Astrocyte of the cerebellum (primary cell): ENCODE measurements around the gene SYNM.
"Not testable (repeated sequence)": the region's sequence is repeated elsewhere in the genome, so short reads cannot be mapped to it uniquely, and the experiment has no call there.

Experiments
- DNase-seq: peaks from one replicate; pipeline ENCODE4 v3.0.0-alpha.2; 2011; ENCODE audit warnings: low read depth
- H3K4me3 ChIP-seq: 2 replicates; pipeline ENCODE4 v1.5.1; 2011; ENCODE audit warnings: mild to moderate bottlenecking, low read depth, low read length, moderate library complexity
- in situ Hi-C: cut with HindIII; loops from 2 replicates; pipeline ENCODE4 v1.10.0; 2017; ENCODE audit warnings: low sequenced_read_pairs
- TF ChIP-seq, protein P1 (sequence below): IDR thresholded peaks from 2 replicates; pipeline ENCODE4 v1.5.1; 2012; ENCODE audit warnings: low read length, low read depth, moderate library complexity, mild to moderate bottlenecking; ENCODE audit errors: missing control alignments

Gene SYNM

DNA sequence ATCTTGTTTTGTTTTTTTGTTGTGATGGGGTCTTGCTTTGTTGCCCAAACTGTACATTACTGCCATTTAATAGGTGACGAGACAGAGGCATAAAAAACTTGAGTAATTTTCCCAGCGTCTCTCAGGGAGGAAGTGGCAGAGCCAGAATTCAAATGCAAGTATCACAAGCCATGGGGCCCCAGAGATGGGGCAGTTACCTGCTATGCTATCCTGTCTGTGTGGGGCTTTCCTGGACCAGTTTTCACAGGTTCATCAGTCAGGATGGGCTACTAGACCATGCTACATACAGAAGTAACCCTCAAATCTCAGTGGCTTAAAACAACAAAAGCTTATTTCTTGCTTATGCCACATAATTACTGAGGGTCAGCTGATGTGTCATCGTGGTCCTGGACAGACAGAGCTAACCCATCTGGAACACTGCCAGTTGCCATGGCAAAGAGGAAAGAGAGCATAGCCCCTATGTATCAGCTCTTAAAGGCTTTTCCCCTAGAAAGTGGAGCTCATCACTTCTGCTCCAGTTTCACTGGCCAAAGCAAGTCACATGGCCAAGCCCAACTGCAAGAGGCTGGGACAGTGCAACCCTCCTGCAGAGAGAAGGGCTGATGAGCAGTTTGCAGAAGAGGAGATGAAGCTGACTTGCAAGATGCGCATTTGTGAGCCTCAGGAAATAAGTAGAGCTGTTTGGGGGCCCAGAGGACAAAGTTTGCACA, 31.7 kb upstream of the SYNM start:
- H3K4me3 ChIP-seq, result no peak overlapping the region
- TF ChIP-seq, protein P1, sequence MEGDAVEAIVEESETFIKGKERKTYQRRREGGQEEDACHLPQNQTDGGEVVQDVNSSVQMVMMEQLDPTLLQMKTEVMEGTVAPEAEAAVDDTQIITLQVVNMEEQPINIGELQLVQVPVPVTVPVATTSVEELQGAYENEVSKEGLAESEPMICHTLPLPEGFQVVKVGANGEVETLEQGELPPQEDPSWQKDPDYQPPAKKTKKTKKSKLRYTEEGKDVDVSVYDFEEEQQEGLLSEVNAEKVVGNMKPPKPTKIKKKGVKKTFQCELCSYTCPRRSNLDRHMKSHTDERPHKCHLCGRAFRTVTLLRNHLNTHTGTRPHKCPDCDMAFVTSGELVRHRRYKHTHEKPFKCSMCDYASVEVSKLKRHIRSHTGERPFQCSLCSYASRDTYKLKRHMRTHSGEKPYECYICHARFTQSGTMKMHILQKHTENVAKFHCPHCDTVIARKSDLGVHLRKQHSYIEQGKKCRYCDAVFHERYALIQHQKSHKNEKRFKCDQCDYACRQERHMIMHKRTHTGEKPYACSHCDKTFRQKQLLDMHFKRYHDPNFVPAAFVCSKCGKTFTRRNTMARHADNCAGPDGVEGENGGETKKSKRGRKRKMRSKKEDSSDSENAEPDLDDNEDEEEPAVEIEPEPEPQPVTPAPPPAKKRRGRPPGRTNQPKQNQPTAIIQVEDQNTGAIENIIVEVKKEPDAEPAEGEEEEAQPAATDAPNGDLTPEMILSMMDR, result no peak
- in situ Hi-C loops, result loop anchor here (25.0 kb wide), 2 partner anchors 411 to 636 kb away; no protein-coding TSS in a partner anchor
- DNase-seq, result no peak

DNA sequence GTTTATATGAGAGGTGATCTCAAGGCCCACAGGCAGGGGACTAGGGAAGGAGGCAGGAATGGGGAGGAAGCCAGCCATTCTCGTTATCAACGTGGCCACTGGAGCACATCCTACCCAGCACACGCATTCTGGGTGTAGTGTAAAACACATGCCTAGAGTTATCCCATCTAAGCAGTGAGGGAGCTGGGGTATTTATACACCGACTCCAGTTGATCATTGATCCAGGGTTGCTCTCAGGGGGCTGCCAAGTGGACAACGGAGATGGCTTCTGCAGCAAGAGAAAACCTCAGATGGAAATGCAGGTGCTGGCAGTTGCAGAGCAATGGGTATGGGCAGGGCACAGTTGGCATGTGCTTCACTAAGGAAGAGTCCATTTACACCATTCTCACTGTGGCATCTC, 30.4 kb upstream of the SYNM start:
- DNase-seq, result no peak
- TF ChIP-seq, protein P1, result no peak
- no peak overlapping the region for H3K4me3 ChIP-seq
- in situ Hi-C loops, result loop anchor here (25.0 kb wide), 2 partner anchors 412 to 637 kb away; no protein-coding TSS in a partner anchor

DNA sequence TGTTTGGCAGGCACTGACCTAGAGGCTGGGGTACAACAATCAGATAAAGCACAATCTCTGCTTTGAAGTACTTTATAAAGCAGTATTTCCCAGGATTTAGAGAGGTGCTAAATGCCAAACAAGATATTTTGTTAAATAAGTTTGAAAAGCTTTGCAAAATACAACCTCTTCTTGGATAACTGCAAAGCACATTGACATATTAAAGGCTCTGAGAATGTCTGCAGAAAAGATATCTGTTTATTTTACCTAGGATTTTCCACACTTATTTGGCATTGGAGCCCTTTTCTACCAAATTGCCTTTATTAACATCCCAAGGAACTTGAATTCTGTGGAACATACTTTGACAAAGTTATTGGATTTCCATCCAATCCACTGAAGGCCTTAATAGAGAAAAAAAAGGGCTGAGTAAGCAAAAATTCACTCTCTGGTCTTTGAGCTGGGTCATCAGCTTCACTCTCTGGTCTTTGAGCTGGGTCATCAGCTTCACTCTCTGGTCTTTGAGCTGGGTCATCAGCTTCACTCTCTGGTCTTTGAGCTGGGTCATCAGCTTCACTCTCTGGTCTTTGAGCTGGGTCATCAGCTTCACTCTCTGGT, 29.7 kb upstream of the SYNM start:
- in situ Hi-C loops, result not testable (repeated sequence)

DNA sequence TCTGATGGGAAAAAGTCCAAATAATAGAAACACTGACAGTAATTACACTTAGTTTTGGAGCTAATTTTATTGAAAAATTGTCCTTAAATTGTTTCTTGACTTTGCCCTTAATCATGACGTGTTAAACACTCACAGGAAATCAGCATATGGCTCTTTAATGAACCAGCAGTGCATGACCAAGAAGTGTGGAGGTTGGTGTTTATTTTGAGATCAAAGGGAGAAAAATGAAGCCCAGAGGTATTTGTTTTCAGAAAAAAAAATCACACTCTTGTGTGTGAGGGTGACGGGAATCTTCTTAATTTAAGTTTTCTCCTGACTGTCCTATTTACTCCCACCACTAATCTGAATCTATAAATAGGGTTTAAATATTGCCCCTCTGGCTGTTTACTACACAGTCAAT, 28.8 kb upstream of the SYNM start:
- no peak for DNase-seq
- no peak overlapping the region for H3K4me3 ChIP-seq
- in situ Hi-C loops, result no loop called here
- TF ChIP-seq, protein P1, result no peak

More for the DNA sequence above, 29.7 kb upstream of the SYNM start:
- H3K4me3 ChIP-seq, DNase-seq: not testable (repeated sequence)

DNA sequence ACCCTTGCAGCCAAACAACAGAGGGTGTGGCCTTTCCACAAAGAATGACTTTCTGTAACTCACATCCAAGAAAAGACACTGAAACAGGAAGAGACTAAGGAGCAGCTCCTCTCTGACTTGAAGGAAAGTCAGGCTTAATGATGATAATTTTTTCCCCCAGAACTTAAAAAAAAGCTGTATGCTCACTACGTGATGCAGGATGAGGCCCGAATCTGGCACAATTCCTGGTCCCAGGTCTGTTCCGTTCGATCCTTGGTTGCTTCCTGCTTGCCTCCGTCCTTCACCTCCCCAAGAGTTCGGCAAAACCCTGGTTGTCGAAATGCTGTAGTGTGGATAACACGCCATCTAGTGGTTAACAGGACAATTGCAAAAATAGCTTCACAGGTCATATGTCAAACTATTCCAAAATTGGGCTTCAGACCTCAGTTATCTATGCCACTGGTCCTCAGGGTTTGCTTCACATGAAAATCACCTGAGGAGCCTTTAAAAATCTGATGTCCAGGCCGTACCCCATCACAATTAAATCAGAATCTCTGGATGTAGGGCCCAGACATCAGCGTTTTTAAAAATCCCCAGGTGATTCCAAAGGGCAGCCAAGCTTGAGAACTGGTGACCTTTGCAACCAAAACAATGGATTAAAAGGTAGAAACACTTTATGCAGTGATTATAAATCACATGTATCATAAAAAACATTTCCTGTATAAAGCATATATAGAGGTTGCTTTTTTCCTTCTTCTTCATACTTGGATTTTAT, 28.1 kb upstream of the SYNM start:
- peak; percentile 68 for DNase-seq

DNA sequence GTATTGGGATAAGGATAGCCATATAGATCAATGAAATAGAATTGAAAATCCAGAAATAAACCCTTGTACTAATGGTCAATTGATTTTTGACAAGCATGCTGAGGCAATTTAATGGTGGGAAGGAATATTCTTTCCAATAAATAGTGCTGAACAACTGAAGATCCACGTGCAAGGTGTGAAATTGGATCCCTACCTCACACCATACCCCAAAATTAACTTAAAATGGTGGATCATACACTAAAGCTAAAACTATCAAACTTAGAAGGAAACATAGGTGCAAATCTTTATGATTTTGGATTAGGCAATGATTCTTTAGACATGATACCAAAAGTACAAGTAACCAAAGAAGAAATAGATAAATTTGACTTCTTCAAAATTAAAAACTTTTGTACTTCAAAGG, 22.1 kb upstream of the SYNM start:
- H3K4me3 ChIP-seq, result no peak overlapping the region
- TF ChIP-seq, protein P1, result no peak
- DNase-seq, result no peak
- in situ Hi-C loops, result no loop called here

More for the DNA sequence above, 28.1 kb upstream of the SYNM start:
- TF ChIP-seq, protein P1, result peak; percentile 79
- in situ Hi-C loops, result no loop called here
- H3K4me3 ChIP-seq, result peak overlapping the region; percentile 5

DNA sequence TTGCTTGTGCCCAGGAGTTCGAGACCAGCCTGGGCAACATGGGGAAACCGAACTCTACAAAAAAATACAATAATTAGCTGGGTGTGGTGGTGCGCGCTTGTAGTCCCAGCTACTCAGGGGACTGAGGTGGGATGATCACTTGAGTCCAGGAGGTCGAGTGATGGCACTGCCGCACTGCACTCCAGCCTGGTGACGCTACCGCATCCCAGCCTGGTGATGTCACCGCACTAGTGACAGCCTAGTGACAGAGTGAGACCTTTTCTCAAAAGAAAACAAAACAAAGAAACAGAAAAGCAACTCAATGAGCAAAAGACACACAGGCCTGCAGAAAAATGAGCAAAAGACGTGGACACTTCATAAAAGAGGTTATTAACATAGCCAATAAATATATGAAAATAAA, 19.9 kb upstream of the SYNM start:
- TF ChIP-seq, protein P1, result no peak
- no peak overlapping the region for H3K4me3 ChIP-seq
- in situ Hi-C loops, result no loop called here
- no peak for DNase-seq
